Measurements from ENCODE around the gene OR4E2.
"Not testable (repeated sequence)": the region's sequence is repeated elsewhere in the genome, so short reads cannot be mapped to it uniquely, and the experiment has no call there.

Gene OR4E2

DNA sequence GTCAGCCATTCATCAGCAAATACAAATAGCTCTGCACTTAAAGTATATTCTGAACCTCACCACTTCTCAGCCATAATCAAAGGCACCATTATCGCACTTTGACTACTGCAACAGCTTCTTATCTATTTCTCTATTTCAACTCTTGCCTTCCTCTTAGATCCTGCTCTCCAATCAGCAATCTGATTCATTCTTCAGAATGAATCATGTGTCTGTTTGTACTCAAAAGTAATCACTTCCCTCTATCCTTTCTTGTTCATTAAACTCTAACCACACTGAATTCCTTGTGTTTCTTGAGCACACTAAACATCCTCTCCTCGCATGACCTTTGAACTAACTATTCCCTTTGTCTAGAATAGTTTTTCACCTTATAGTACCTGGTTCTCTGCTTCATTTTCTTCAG lies 32.8 kb downstream of the OR4E2 start:
- no peak for DNase-seq (ENCODE audit: insufficient read length, low spot score)
- no peak for FAIRE-seq

DNA sequence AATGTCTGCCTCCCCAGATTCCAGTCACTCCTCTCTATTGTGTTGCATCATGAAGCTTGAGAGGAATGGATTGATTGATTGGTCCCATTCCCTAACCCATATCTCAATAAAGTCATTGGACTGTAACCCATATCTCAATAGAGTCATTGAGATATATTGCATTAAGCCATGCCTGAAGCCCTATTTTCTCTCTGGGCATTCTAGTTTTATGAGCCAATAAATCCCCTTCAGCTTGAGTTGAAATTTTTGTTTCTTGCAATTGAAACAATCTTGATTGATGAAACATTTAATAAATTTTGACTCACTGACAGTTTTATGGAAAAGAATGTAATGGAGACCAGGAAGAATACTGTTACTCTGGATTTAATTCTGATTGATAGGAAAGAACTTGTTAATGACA lies 40.8 kb downstream of the OR4E2 start:
- FAIRE-seq: no peak

GRCh38 chr14:21697662-21698061 lies 44.0 kb downstream of the OR4E2 start:
- DNase-seq (ENCODE audit: insufficient read length, low spot score); FAIRE-seq: not testable (repeated sequence)

More for the DNA sequence above, 40.8 kb downstream of the OR4E2 start:
- DNase-seq (ENCODE audit: insufficient read length, low spot score): no peak

- FAIRE-seq; DNase-seq (ENCODE audit: insufficient read length, low spot score): not testable (repeated sequence)
These were observed 44.9 kb downstream of the OR4E2 start for GRCh38 chr14:21698538-21698937.

GRCh38 chr14:21699551-21699950 lies 45.9 kb downstream of the OR4E2 start:
- FAIRE-seq: no peak
- DNase-seq (ENCODE audit: insufficient read length, low spot score): no peak

- FAIRE-seq: no peak
- DNase-seq (ENCODE audit: insufficient read length, low spot score): no peak
These were observed 48.7 kb downstream of the OR4E2 start for GRCh38 chr14:21702316-21702715.

GRCh38 chr14:21703357-21704326 lies 50.0 kb downstream of the OR4E2 start:
- FAIRE-seq (no peak), DNase-seq (ENCODE audit: insufficient read length, low spot score) (no peak)

DNA sequence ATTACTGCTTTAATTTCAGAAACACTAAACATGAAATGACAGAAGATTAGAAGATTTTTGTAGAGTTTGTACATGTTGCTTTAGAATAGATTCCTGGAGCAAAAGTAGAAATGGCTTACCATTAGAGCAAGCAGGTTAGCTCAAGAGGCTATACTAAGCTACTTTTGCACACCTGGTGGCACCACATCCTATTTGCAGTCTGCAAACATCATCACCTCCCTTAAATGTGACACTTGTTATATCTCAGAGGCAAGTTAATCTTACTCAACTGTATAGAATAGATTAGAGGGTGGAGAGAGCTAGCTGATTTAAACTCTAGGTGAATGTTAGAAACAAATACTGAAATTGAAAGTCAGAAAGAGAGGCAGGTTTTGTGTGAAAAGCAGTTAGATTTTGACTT lies 50.7 kb downstream of the OR4E2 start:
- FAIRE-seq (no peak), DNase-seq (ENCODE audit: insufficient read length, low spot score) (no peak)

- FAIRE-seq: peak; percentile 11
These were observed 57.8 kb downstream of the OR4E2 start for GRCh38 chr14:21711360-21711961.

GRCh38 chr14:21712036-21712435 lies 58.4 kb downstream of the OR4E2 start:
- DNase-seq (ENCODE audit: insufficient read length, low spot score) (no peak), FAIRE-seq (no peak)

More at GRCh38 chr14:21711360-21711961, 57.8 kb downstream of the OR4E2 start:
- DNase-seq (ENCODE audit: insufficient read length, low spot score): no peak

- FAIRE-seq: no peak
These were observed 60.8 kb downstream of the OR4E2 start for GRCh38 chr14:21714318-21714929.

More at GRCh38 chr14:21714318-21714929, 60.8 kb downstream of the OR4E2 start:
- no peak for DNase-seq (ENCODE audit: insufficient read length, low spot score)

Data from GM19239 (cell line).